Keratinocyte (primary cell): ENCODE measurements around the gene DCP2.

ENCODE experiments used
- EZH2 ChIP-seq: IDR thresholded peaks from one replicate; pipeline ENCODE4 v1.6.1; 2012; ENCODE audit warnings: inconsistent platforms, mild to moderate bottlenecking, low read length, moderate library complexity
- TF ChIP-seq, protein P1 (sequence below), 3 experiments: IDR thresholded peaks in 1 of 3; conservative IDR thresholded peaks in 1 of 3; optimal IDR thresholded peaks in 1 of 3; 2 replicates in 2 of 3; 3 replicates in 1 of 3; pipeline versions ENCODE3 to v1.5.1; 2011; ENCODE audit warnings: low read length in 3 of 3, mild to moderate bottlenecking in 3 of 3, moderate library complexity in 2 of 3, control low read depth in 1 of 3, inconsistent platforms in 1 of 3; ENCODE audit not compliant: insufficient read depth in 2 of 3; ENCODE audit errors: extremely low read depth in 1 of 3

DNA sequence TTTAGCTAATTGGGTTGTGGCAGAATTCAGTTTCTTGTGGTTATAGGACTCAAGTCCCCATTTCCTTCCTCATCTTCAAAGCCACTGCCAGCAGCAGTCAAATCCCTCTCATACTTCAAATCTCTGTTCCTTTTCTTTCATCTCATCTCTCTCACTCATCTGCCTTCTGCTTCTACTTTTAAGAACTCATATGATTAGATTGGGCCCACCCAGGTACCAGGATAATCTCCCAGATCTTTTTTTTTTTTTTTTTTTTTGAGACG, 46.6 kb upstream of the DCP2 start:
- TF ChIP-seq, protein P1, sequence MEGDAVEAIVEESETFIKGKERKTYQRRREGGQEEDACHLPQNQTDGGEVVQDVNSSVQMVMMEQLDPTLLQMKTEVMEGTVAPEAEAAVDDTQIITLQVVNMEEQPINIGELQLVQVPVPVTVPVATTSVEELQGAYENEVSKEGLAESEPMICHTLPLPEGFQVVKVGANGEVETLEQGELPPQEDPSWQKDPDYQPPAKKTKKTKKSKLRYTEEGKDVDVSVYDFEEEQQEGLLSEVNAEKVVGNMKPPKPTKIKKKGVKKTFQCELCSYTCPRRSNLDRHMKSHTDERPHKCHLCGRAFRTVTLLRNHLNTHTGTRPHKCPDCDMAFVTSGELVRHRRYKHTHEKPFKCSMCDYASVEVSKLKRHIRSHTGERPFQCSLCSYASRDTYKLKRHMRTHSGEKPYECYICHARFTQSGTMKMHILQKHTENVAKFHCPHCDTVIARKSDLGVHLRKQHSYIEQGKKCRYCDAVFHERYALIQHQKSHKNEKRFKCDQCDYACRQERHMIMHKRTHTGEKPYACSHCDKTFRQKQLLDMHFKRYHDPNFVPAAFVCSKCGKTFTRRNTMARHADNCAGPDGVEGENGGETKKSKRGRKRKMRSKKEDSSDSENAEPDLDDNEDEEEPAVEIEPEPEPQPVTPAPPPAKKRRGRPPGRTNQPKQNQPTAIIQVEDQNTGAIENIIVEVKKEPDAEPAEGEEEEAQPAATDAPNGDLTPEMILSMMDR (optimal IDR thresholded peaks at IDR 0.05 in 1 of 3, IDR thresholded peaks at IDR 0.05 in 1 of 3, conservative IDR thresholded peaks at IDR 0.05 in 1 of 3; ENCODE audit: extremely low read depth in 1 of 3, insufficient read depth in 2 of 3, low read length in 3 of 3), result no peak
- no peak for TF ChIP-seq EZH2
